Panc1 (cell line): ENCODE measurements around the gene TSPAN16. TPM values are rescaled to one million over a fixed set of nuclear protein-coding genes. Genes with fewer than 3 reads are reported as not detected.

Experiments
- ATAC-seq: fragments of 200-7000 bp; cut with Tn5 transposase; 2 replicates; pipeline ENCODE4 v1.9.1; 2020; ENCODE audit warnings: mild to moderate bottlenecking, moderate library complexity
- BruUV-seq: library from RNA; stranded (reverse); fragments of 400-500 nt; replicated peaks from 2 replicates; lab custom pipeline; 2021; lab: Mats Ljungman, UMichigan
- CTCF ChIA-PET: fragments of 300-600 bp; sonication (Branson Sonifier 250); formaldehyde crosslinking; loops from one replicate; lab custom pipeline; 2022; ENCODE audit warnings: antibody characterized with exemption; lab: Charles Lee
- POLR2A ChIA-PET: fragments of 300-600 bp; sonication (Branson Sonifier 250); formaldehyde crosslinking; loops from one replicate; lab custom pipeline; 2022; ENCODE audit warnings: antibody characterized with exemption; lab: Charles Lee
- DNase-seq: peaks from one replicate; pipeline ENCODE4 v3.0.0-alpha.2; 2010; ENCODE audit warnings: low read depth, low spot score
- H3K27ac ChIP-seq: 2 replicates; pipeline ENCODE4 v1.5.1; 2011; ENCODE audit warnings: mild to moderate bottlenecking, low read length, inconsistent platforms
- H3K27me3 ChIP-seq: fragments of 200-500 bp; sonication (Bioruptor generic); 2 replicates; pipeline ENCODE4 v1.6.0; 2014; ENCODE audit warnings: low read length, inconsistent platforms; ENCODE audit not compliant: control insufficient read depth, insufficient read depth
- H3K36me3 ChIP-seq: fragments of 200-500 bp; sonication (Bioruptor generic); 2 replicates; pipeline ENCODE4 v1.5.1; 2014; ENCODE audit warnings: inconsistent platforms, mild to moderate bottlenecking, low read length, moderate library complexity; ENCODE audit not compliant: control insufficient read depth, insufficient read depth
- H3K4me1 ChIP-seq: 2 replicates; pipeline ENCODE4 v1.5.1; 2011; ENCODE audit warnings: inconsistent platforms, mild to moderate bottlenecking, low read length, moderate library complexity; ENCODE audit not compliant: control insufficient read depth, insufficient read depth
- H3K4me3 ChIP-seq, 2 experiments: 2 replicates each; pipeline ENCODE4 v1.5.1; 2011 to 2012; ENCODE audit warnings: low read depth in 2 of 2, low read length in 2 of 2, mild to moderate bottlenecking in 2 of 2, inconsistent platforms in 1 of 2, moderate library complexity in 1 of 2
- H3K9me3 ChIP-seq: fragments of 200-500 bp; sonication (Bioruptor generic); 2 replicates; pipeline ENCODE4 v1.5.1; 2014; ENCODE audit warnings: low read depth, mild to moderate bottlenecking, inconsistent platforms, low read length, moderate library complexity; ENCODE audit not compliant: control insufficient read depth, insufficient read depth
- CTCF ChIP-seq: fragments of 450-650 bp; IDR thresholded peaks from 2 replicates; pipeline ENCODE4 v1.5.1; 2017; ENCODE audit warnings: mild to moderate bottlenecking
- POLR2AphosphoS5 ChIP-seq: IDR thresholded peaks from 2 replicates; pipeline ENCODE4 v1.6.1; 2012; ENCODE audit warnings: mild to moderate bottlenecking, low read depth, low read length, moderate library complexity
- REST ChIP-seq, 2 experiments: IDR thresholded peaks; 2 replicates each; pipeline ENCODE4 v1.6.1; 2011 to 2012; ENCODE audit warnings: low read depth in 2 of 2, control low read depth in 1 of 2, low read length in 1 of 2, mild to moderate bottlenecking in 1 of 2, moderate library complexity in 1 of 2; ENCODE audit not compliant: insufficient read depth in 1 of 2
- SIN3A ChIP-seq: IDR thresholded peaks from 2 replicates; pipeline ENCODE4 v1.6.1; 2012; ENCODE audit warnings: low read depth, mild to moderate bottlenecking, low read length, moderate library complexity, borderline replicate concordance; ENCODE audit not compliant: insufficient read depth
- TCF7L2 ChIP-seq: IDR thresholded peaks from 2 replicates; pipeline ENCODE4 v1.6.1; 2011; ENCODE audit warnings: mild to moderate bottlenecking, low read depth, low read length, inconsistent platforms
- in situ Hi-C: cut with HindIII; loops from 2 replicates; pipeline ENCODE4 v1.10.0; 2016; ENCODE audit warnings: low sequenced_read_pairs, low pct_unique_long_range_greater_than_20kb
- intact Hi-C: fragments of 100-400 bp; cut with micrococcal nuclease; formaldehyde crosslinking; loops from one replicate; pipeline ENCODE4 v1.10.0; 2022; ENCODE audit not compliant: unreplicated experiment
- total RNA-seq: library from RNA; stranded (reverse); gene quantifications from one replicate; pipeline ENCODE4 v1.2.1, GENCODE V29; 2021; ENCODE audit not compliant: unreplicated experiment

The TSPAN16 gene
- total RNA-seq, 1 experiment from 2014 or later: not detected

GRCh38 chr19:11363881-11364280, 67.9 kb downstream of the TSPAN16 start:
- Histone ChIP-seq H3K36me3 (no peaks in the 10 kb centered on the region), H3K4me1 (no peaks in the 10 kb centered on the region), H3K4me3 (no peak overlapping the region), H3K9me3 (no peaks in the 10 kb centered on the region), H3K27me3 (no peaks in the 10 kb centered on the region), H3K27ac (no peak overlapping the region)
- BruUV-seq: no TSS peak
- ChIA-PET POLR2A (no interaction called here), CTCF (interaction anchor here (0.6 to 0.7 kb wide), 3 partner anchors 21 to 144 kb away, joined by 3 to 4 read pairs (median 4); no protein-coding TSS in a partner anchor)
- in situ Hi-C loops: no loop called here
- ATAC-seq (no peak), DNase-seq (no peak)
- TF ChIP-seq SIN3A (no peak), TCF7L2 (no peak), CTCF (no peak), POLR2AphosphoS5 (no peak)
- intact Hi-C loops: no loop called here

- no peaks in the 10 kb centered on the region for H3K27me3 ChIP-seq
- no peaks in the 10 kb centered on the region for H3K36me3 ChIP-seq
- no peak for DNase-seq
- POLR2A ChIA-PET: no interaction called here
- ATAC-seq: no peak
- TF ChIP-seq CTCF (no peak), REST (IDR thresholded peaks at IDR 0.05; ENCODE audit: insufficient read depth in 1 of 2, low read depth in 2 of 2, low read length in 1 of 2) (no peak), SIN3A (no peak), POLR2AphosphoS5 (no peak), TCF7L2 (no peak)
- no peaks in the 10 kb centered on the region for H3K9me3 ChIP-seq
- no TSS peak for BruUV-seq
- intact Hi-C loops: no loop called here
- H3K4me1 ChIP-seq: no peaks in the 10 kb centered on the region
- no peak overlapping the region for H3K27ac ChIP-seq
- H3K4me3 ChIP-seq: no peak overlapping the region
- in situ Hi-C loops: no loop called here
- CTCF ChIA-PET: interaction anchor here (0.6 kb wide), 1 partner anchor 145 kb away, joined by 4 read pairs; no protein-coding TSS in a partner anchor
These were observed 68.4 kb downstream of the TSPAN16 start for GRCh38 chr19:11364296-11364904.
